Measurements from ENCODE around the gene RNU11.
A peak's percentile ranks its signal among the peaks of the same experiment; 100 is the strongest.

The RNU11 gene

GRCh38 chr1:28656335-28656734 is 7.9 kb downstream of the RNU11 start:
- H3K4ac ChIP-seq (ENCODE audit: low read depth in 1 of 2, low read length in 2 of 2) = peak overlapping the region in 1 of 2 experiments; percentile 47
- H3K9ac ChIP-seq (ENCODE audit: low read length) = no peak overlapping the region
- no peak overlapping the region for H3K23ac ChIP-seq (ENCODE audit: low read length in 2 of 2)
- H2AK5ac ChIP-seq (ENCODE audit: low read length, severe bottlenecking) = no peak overlapping the region
- H3K9me3 ChIP-seq (ENCODE audit: control insufficient read depth, low read length) = no peaks in the 10 kb centered on the region
- H4K91ac ChIP-seq (ENCODE audit: low read length) = no peak overlapping the region
- H3K36me3 ChIP-seq (ENCODE audit: control insufficient read depth in 1 of 2, insufficient read depth in 2 of 2, low read depth in 1 of 2, low read length in 2 of 2) = no peaks in the 10 kb centered on the region
- H3K27ac ChIP-seq (ENCODE audit: low read length, poor library complexity, severe bottlenecking) = no peak overlapping the region
- WGBS = 91% methylated on average over 5 of the region's 6 CpGs
- no peak overlapping the region for H2BK120ac ChIP-seq (ENCODE audit: low read depth, low read length)
- no peak overlapping the region for H3K18ac ChIP-seq (ENCODE audit: low read depth in 1 of 2, low read length in 2 of 2)
- no peaks in the 10 kb centered on the region for H3K4me1 ChIP-seq (ENCODE audit: control insufficient read depth, insufficient read depth, low read depth, low read length)
- no peaks in the 10 kb centered on the region for H3K79me1 ChIP-seq (replicated peaks; ENCODE audit: low read length, poor library complexity, severe bottlenecking)
- no peak overlapping the region for H2BK5ac ChIP-seq (ENCODE audit: low read depth, low read length, poor library complexity, severe bottlenecking)
- H2AFZ ChIP-seq (ENCODE audit: low read depth, low read length) = no peak overlapping the region
- no peak overlapping the region for H3K14ac ChIP-seq (ENCODE audit: low read length in 2 of 2)
- no peak overlapping the region for H4K8ac ChIP-seq (ENCODE audit: low read length)
- no peak overlapping the region for H3K4me2 ChIP-seq (ENCODE audit: low read length, poor library complexity, severe bottlenecking)
- no peak for DNase-seq
- H2BK12ac ChIP-seq (ENCODE audit: low read length in 2 of 2) = no peak overlapping the region
- H3K4me3 ChIP-seq (ENCODE audit: insufficient read depth in 1 of 2, low read depth in 1 of 2, low read length in 2 of 2) = no peak overlapping the region
- no peaks in the 10 kb centered on the region for H3K27me3 ChIP-seq (ENCODE audit: control insufficient read depth in 1 of 2, insufficient read depth in 1 of 2, low read length in 2 of 2)
- no peak overlapping the region for H2BK15ac ChIP-seq (ENCODE audit: low read depth, poor library complexity, severe bottlenecking)

GRCh38 chr1:28663871-28664470 is 15.6 kb downstream of the RNU11 start:
- H3K18ac ChIP-seq (ENCODE audit: low read depth in 1 of 2, low read length in 2 of 2) = no peak overlapping the region
- no peak overlapping the region for H3K4ac ChIP-seq (ENCODE audit: low read depth in 1 of 2, low read length in 2 of 2)
- H3K4me2 ChIP-seq (ENCODE audit: low read length, poor library complexity, severe bottlenecking) = no peak overlapping the region
- peaks cover 5% of the 10 kb centered on the region for H3K4me1 ChIP-seq (ENCODE audit: control insufficient read depth, insufficient read depth, low read depth, low read length)
- peak overlapping the region; percentile 48 for H3K9ac ChIP-seq (ENCODE audit: low read length)
- DNase-seq = no peak
- no peak overlapping the region for H2BK15ac ChIP-seq (ENCODE audit: low read depth, poor library complexity, severe bottlenecking)
- no peaks in the 10 kb centered on the region for H3K36me3 ChIP-seq (ENCODE audit: control insufficient read depth in 1 of 2, insufficient read depth in 2 of 2, low read depth in 1 of 2, low read length in 2 of 2)
- peak overlapping the region; percentile 39 for H4K91ac ChIP-seq (ENCODE audit: low read length)
- no peak overlapping the region for H2BK12ac ChIP-seq (ENCODE audit: low read length in 2 of 2)
- 78% methylated on average over 5 of the region's 7 CpGs for WGBS
- no peak overlapping the region for H2AFZ ChIP-seq (ENCODE audit: low read depth, low read length)
- no peak overlapping the region for H4K8ac ChIP-seq (ENCODE audit: low read length)
- no peak overlapping the region for H3K23ac ChIP-seq (ENCODE audit: low read length in 2 of 2)
- H2BK5ac ChIP-seq (ENCODE audit: low read depth, low read length, poor library complexity, severe bottlenecking) = no peak overlapping the region
- no peak overlapping the region for H3K14ac ChIP-seq (ENCODE audit: low read length in 2 of 2)
- H2BK120ac ChIP-seq (ENCODE audit: low read depth, low read length) = no peak overlapping the region
- H3K79me1 ChIP-seq (replicated peaks; ENCODE audit: low read length, poor library complexity, severe bottlenecking) = no peaks in the 10 kb centered on the region
- no peak overlapping the region for H2AK5ac ChIP-seq (ENCODE audit: low read length, severe bottlenecking)
- no peak overlapping the region for H3K4me3 ChIP-seq (ENCODE audit: insufficient read depth in 1 of 2, low read depth in 1 of 2, low read length in 2 of 2)
- H3K27me3 ChIP-seq (ENCODE audit: control insufficient read depth in 1 of 2, insufficient read depth in 1 of 2, low read length in 2 of 2) = no peaks in the 10 kb centered on the region
- no peak overlapping the region for H3K27ac ChIP-seq (ENCODE audit: low read length, poor library complexity, severe bottlenecking)
- H3K9me3 ChIP-seq (ENCODE audit: control insufficient read depth, low read length) = no peaks in the 10 kb centered on the region

DNA sequence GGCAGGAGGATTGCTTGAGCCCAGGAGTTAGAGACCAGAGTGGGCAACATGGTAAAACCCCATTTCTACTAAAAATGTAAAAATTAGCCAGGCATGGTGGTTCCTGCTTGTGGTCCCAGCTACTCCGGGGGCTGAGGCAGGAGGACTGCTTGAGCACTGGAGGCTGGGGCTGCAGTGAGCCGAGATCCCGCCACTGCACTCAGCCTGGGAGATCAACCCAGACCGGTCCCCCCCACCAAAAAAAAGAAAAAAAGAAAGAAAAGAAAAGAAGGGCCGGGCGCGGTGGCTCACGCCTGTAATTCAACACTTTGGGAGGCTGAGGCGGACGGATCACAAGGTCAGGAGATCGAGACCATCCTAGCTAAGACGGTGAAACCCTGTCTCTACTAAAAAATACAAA is 18.4 kb downstream of the RNU11 start:
- Histone ChIP-seq H4K91ac (ENCODE audit: low read length) (no peak overlapping the region), H4K8ac (ENCODE audit: low read length) (no peak overlapping the region), H3K4me1 (ENCODE audit: control insufficient read depth, insufficient read depth, low read depth, low read length) (peaks cover 7% of the 10 kb centered on the region), H3K9ac (ENCODE audit: low read length) (no peak overlapping the region), H3K27ac (ENCODE audit: low read length, poor library complexity, severe bottlenecking) (no peak overlapping the region), H3K9me3 (ENCODE audit: control insufficient read depth, low read length) (no peaks in the 10 kb centered on the region), H3K23ac (ENCODE audit: low read length in 2 of 2) (no peak overlapping the region), H2BK120ac (ENCODE audit: low read depth, low read length) (no peak overlapping the region), H2BK12ac (ENCODE audit: low read length in 2 of 2) (no peak overlapping the region), H3K4me3 (ENCODE audit: insufficient read depth in 1 of 2, low read depth in 1 of 2, low read length in 2 of 2) (no peak overlapping the region), H2AFZ (ENCODE audit: low read depth, low read length) (no peak overlapping the region), H2AK5ac (ENCODE audit: low read length, severe bottlenecking) (no peak overlapping the region), H3K27me3 (ENCODE audit: control insufficient read depth in 1 of 2, insufficient read depth in 1 of 2, low read length in 2 of 2) (no peaks in the 10 kb centered on the region), H3K4ac (ENCODE audit: low read depth in 1 of 2, low read length in 2 of 2) (no peak overlapping the region), H2BK5ac (ENCODE audit: low read depth, low read length, poor library complexity, severe bottlenecking) (no peak overlapping the region), H3K36me3 (ENCODE audit: control insufficient read depth in 1 of 2, insufficient read depth in 2 of 2, low read depth in 1 of 2, low read length in 2 of 2) (no peaks in the 10 kb centered on the region), H3K14ac (ENCODE audit: low read length in 2 of 2) (no peak overlapping the region), H3K79me1 (replicated peaks; ENCODE audit: low read length, poor library complexity, severe bottlenecking) (peaks cover 4% of the 10 kb centered on the region), H3K18ac (ENCODE audit: low read depth in 1 of 2, low read length in 2 of 2) (no peak overlapping the region), H2BK15ac (ENCODE audit: low read depth, poor library complexity, severe bottlenecking) (no peak overlapping the region), H3K4me2 (ENCODE audit: low read length, poor library complexity, severe bottlenecking) (no peak overlapping the region)
- DNase-seq = no peak
- WGBS = 100% methylated on average over 10 of the region's 12 CpGs

- peak within 1 kb of the TSS in 1 of 2 experiments; percentile 18 for H3K14ac ChIP-seq (ENCODE audit: low read length in 2 of 2)
- H3K27ac ChIP-seq (ENCODE audit: low read length, poor library complexity, severe bottlenecking) = peak within 1 kb of the TSS; percentile 97
- peak within 1 kb of the TSS; percentile 65 to 94 for H3K4me3 ChIP-seq (ENCODE audit: insufficient read depth in 1 of 2, low read depth in 1 of 2, low read length in 2 of 2)
- DNase-seq = peak; percentile 86
- no peaks in the 10 kb centered on the region for H3K27me3 ChIP-seq (ENCODE audit: control insufficient read depth in 1 of 2, insufficient read depth in 1 of 2, low read length in 2 of 2)
- peak within 1 kb of the TSS; percentile 79 to 99 for H3K18ac ChIP-seq (ENCODE audit: low read depth in 1 of 2, low read length in 2 of 2)
- peak within 1 kb of the TSS; percentile 50 for H4K91ac ChIP-seq (ENCODE audit: low read length)
- H2BK5ac ChIP-seq (ENCODE audit: low read depth, low read length, poor library complexity, severe bottlenecking) = peak within 1 kb of the TSS; percentile 77
- peak within 1 kb of the TSS; percentile 99 for H3K9ac ChIP-seq (ENCODE audit: low read length)
- 9% methylated on average over 9 of the region's 57 CpGs for WGBS
- no peak within 1 kb of the TSS for H2AK5ac ChIP-seq (ENCODE audit: low read length, severe bottlenecking)
- peak within 1 kb of the TSS; percentile 45 for H4K8ac ChIP-seq (ENCODE audit: low read length)
- no peaks in the 10 kb centered on the region for H3K36me3 ChIP-seq (ENCODE audit: control insufficient read depth in 1 of 2, insufficient read depth in 2 of 2, low read depth in 1 of 2, low read length in 2 of 2)
- H3K9me3 ChIP-seq (ENCODE audit: control insufficient read depth, low read length) = no peaks in the 10 kb centered on the region
- peaks cover 7% of the 10 kb centered on the region for H3K4me1 ChIP-seq (ENCODE audit: control insufficient read depth, insufficient read depth, low read depth, low read length)
- peak within 1 kb of the TSS; percentile 81 for H2AFZ ChIP-seq (ENCODE audit: low read depth, low read length)
- peak within 1 kb of the TSS; percentile 75 for H3K4me2 ChIP-seq (ENCODE audit: low read length, poor library complexity, severe bottlenecking)
- peaks cover 4% of the 10 kb centered on the region for H3K79me1 ChIP-seq (replicated peaks; ENCODE audit: low read length, poor library complexity, severe bottlenecking)
- peak within 1 kb of the TSS; percentile 66 for H2BK15ac ChIP-seq (ENCODE audit: low read depth, poor library complexity, severe bottlenecking)
- H3K4ac ChIP-seq (ENCODE audit: low read depth in 1 of 2, low read length in 2 of 2) = peak within 1 kb of the TSS; percentile 37 to 79
- H2BK12ac ChIP-seq (ENCODE audit: low read length in 2 of 2) = no peak within 1 kb of the TSS
- no peak within 1 kb of the TSS for H3K23ac ChIP-seq (ENCODE audit: low read length in 2 of 2)
- H2BK120ac ChIP-seq (ENCODE audit: low read depth, low read length) = peak within 1 kb of the TSS; percentile 61
Observed at GRCh38 chr1:28668191-28668955, 20.0 kb downstream of the RNU11 start, which contains the start of gene GMEB1. GMEB1 (plus strand) TSS chr1:28668784; CDS start chr1:28683613, 14,829 bp downstream.
